ENCODE measurements around the gene TBC1D32. TPM values are rescaled to one million over a fixed set of nuclear protein-coding genes. Genes with fewer than 3 reads are reported as not detected.

TBC1D32 gene
- total RNA-seq, 1 experiment from 2014 or later: 9.0 TPM

DNA sequence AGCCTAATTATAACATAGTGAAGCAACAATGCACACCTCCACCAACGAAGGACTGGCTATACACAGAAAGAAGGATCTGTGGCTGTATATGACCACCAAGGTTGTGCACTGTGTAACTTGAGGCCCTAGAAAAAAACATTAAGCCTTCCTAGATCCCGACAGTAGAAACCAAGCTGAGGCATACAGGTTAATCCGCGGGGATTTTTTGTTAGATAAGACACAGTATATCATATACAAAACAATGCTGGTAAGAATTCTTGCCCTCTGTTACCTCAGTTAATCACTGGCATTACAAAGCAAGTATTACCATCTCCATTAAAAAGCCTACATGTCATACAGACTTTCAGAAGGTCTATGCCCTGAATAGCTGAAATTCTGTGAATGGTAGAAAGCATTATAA, 228.8 kb downstream of the TBC1D32 start:
- H2BK15ac ChIP-seq (ENCODE audit: low read depth, low read length): no peak overlapping the region
- no peaks in the 10 kb centered on the region for H3K9me3 ChIP-seq (ENCODE audit: control insufficient read depth, low read depth, low read length)
- no peaks in the 10 kb centered on the region for H3K79me2 ChIP-seq (ENCODE audit: insufficient read depth, low read length)
- peaks cover 8 to 16% of the 10 kb centered on the region in 2 experiments; a peak in 4 of 5 replicates for H3K9me3 Mint-ChIP-seq
- peaks cover 7 to 21% (median 15%) of the 10 kb centered on the region in 3 experiments; a peak in 5 of 7 replicates for H3K36me3 Mint-ChIP-seq (ENCODE audit: insufficient read depth in 1 of 3, low read depth in 3 of 3)
- no peaks in the 10 kb centered on the region for H3K27me3 ChIP-seq (ENCODE audit: insufficient read depth, low read length)
- no peak overlapping the region for H3K18ac ChIP-seq (ENCODE audit: insufficient read length, low read depth, low read length)
- no peak overlapping the region for H3K4me2 ChIP-seq (ENCODE audit: insufficient read depth, insufficient read length, low read length)
- H3K27me3 Mint-ChIP-seq (ENCODE audit: low read depth): no peaks in the 10 kb centered on the region; the same call in 1 of the 2 replicates
- no peaks in the 10 kb centered on the region for H3K79me1 ChIP-seq (ENCODE audit: insufficient read depth, low read depth, low read length, poor library complexity, severe bottlenecking)
- H4K5ac ChIP-seq (ENCODE audit: insufficient read length, low read depth, low read length): no peak overlapping the region
- H2AFZ ChIP-seq (ENCODE audit: low read length): no peak overlapping the region
- H4K20me1 ChIP-seq (ENCODE audit: control insufficient read depth, insufficient read depth, insufficient read length): no peaks in the 10 kb centered on the region
- H3K4me1 ChIP-seq (ENCODE audit: insufficient read depth, low read length): no peaks in the 10 kb centered on the region
- no peak overlapping the region for H3T11ph ChIP-seq (ENCODE audit: low read length)
- no peak overlapping the region for H3K56ac ChIP-seq (ENCODE audit: insufficient read length, low read depth, low read length)
- no peak overlapping the region for H3K4ac ChIP-seq (ENCODE audit: low read depth, low read length)
- H2BK5ac ChIP-seq (ENCODE audit: insufficient read length, low read length): no peak overlapping the region
- no peak overlapping the region for H4K8ac ChIP-seq (replicated peaks; ENCODE audit: insufficient read length, low read depth, low read length)
- H3K4me3 Mint-ChIP-seq: no peak overlapping the region
- no peak overlapping the region for H2AK5ac ChIP-seq (ENCODE audit: insufficient read length, low read length)
- no peak overlapping the region for H3K27ac ChIP-seq (ENCODE audit: insufficient read length, low read depth, low read length)
- no peak overlapping the region for H3K14ac ChIP-seq (ENCODE audit: insufficient read depth, low read length)
- no peak overlapping the region for H3K23ac ChIP-seq (ENCODE audit: insufficient read length, low read depth, low read length)
- H3K23me2 ChIP-seq (ENCODE audit: insufficient read length, low read depth, low read length, poor library complexity, severe bottlenecking): no peaks in the 10 kb centered on the region
- no peak overlapping the region for H2BK12ac ChIP-seq (ENCODE audit: insufficient read length, low read depth, low read length)
- no peak overlapping the region for H3K9ac ChIP-seq (ENCODE audit: extremely low read depth, insufficient read length, low read length)
- H2BK20ac ChIP-seq (ENCODE audit: low read depth, low read length, poor library complexity, severe bottlenecking): no peak overlapping the region
- H4K91ac ChIP-seq (ENCODE audit: insufficient read length, low read depth, low read length): no peak overlapping the region
- H3K4me1 Mint-ChIP-seq: peaks cover 12 to 17% of the 10 kb centered on the region in 2 experiments
- DNase-seq: no peak
- TF ChIP-seq, protein P1, sequence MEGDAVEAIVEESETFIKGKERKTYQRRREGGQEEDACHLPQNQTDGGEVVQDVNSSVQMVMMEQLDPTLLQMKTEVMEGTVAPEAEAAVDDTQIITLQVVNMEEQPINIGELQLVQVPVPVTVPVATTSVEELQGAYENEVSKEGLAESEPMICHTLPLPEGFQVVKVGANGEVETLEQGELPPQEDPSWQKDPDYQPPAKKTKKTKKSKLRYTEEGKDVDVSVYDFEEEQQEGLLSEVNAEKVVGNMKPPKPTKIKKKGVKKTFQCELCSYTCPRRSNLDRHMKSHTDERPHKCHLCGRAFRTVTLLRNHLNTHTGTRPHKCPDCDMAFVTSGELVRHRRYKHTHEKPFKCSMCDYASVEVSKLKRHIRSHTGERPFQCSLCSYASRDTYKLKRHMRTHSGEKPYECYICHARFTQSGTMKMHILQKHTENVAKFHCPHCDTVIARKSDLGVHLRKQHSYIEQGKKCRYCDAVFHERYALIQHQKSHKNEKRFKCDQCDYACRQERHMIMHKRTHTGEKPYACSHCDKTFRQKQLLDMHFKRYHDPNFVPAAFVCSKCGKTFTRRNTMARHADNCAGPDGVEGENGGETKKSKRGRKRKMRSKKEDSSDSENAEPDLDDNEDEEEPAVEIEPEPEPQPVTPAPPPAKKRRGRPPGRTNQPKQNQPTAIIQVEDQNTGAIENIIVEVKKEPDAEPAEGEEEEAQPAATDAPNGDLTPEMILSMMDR (conservative IDR thresholded peaks at IDR 0.05): no peak
- WGBS (ENCODE audit: extremely low coverage, insufficient read length, low lambda C conversion rate): no CpG with 5 or more reads among the region's 4 CpGs
- no peak overlapping the region for H2BK120ac ChIP-seq (ENCODE audit: low read depth, low read length, poor library complexity, severe bottlenecking)
- peak overlapping the region in 2 of 3 experiments; percentile 61 to 85; a peak in 3 of 7 replicates for H3K27ac Mint-ChIP-seq
